ENCODE measurements around the gene GRIA1. TPM values are rescaled to one million over a fixed set of nuclear protein-coding genes. Genes with fewer than 3 reads are reported as not detected.

GRIA1 gene
- total and polyA plus RNA-seq, 2 of the 4 experiments (the other 2 are of a cell fraction), result 0.48 to 1.3 TPM

DNA sequence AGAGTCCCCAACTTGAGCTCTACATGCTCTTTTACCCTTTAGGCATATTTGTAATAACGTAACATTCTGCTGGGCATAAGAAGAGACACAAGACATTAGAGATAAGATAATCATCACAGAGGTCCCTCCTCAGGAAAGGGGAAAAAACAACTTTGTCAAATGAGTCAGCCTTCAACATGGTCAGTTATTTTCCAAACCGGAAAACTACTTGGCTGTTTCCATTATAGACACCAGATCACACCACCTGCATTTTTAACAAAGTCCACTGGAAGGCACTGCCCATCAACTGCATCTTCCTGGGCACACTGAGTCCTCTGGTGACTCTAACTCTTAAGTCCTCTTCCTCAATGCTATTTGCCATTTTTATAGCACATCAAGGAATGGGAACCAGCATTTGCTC, 326.4 kb downstream of the GRIA1 start:
- TF ChIP-seq, protein P1, sequence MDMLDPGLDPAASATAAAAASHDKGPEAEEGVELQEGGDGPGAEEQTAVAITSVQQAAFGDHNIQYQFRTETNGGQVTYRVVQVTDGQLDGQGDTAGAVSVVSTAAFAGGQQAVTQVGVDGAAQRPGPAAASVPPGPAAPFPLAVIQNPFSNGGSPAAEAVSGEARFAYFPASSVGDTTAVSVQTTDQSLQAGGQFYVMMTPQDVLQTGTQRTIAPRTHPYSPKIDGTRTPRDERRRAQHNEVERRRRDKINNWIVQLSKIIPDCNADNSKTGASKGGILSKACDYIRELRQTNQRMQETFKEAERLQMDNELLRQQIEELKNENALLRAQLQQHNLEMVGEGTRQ (IDR thresholded peaks at IDR 0.05; ENCODE audit: low read depth, low read length), result no peak
- no peak for TF ChIP-seq CEBPB (IDR thresholded peaks at IDR 0.05; ENCODE audit: low read depth, low read length)
- no peak for TF ChIP-seq MXI1 (IDR thresholded peaks at IDR 0.05; ENCODE audit: borderline replicate concordance, low read depth, low read length)
- TF ChIP-seq, protein P2, sequence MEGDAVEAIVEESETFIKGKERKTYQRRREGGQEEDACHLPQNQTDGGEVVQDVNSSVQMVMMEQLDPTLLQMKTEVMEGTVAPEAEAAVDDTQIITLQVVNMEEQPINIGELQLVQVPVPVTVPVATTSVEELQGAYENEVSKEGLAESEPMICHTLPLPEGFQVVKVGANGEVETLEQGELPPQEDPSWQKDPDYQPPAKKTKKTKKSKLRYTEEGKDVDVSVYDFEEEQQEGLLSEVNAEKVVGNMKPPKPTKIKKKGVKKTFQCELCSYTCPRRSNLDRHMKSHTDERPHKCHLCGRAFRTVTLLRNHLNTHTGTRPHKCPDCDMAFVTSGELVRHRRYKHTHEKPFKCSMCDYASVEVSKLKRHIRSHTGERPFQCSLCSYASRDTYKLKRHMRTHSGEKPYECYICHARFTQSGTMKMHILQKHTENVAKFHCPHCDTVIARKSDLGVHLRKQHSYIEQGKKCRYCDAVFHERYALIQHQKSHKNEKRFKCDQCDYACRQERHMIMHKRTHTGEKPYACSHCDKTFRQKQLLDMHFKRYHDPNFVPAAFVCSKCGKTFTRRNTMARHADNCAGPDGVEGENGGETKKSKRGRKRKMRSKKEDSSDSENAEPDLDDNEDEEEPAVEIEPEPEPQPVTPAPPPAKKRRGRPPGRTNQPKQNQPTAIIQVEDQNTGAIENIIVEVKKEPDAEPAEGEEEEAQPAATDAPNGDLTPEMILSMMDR (conservative IDR thresholded peaks at IDR 0.05; ENCODE audit: low read depth, low read length), result no peak
- no peak for TF ChIP-seq FOS (IDR thresholded peaks at IDR 0.05; ENCODE audit: low read depth, low read length)
- no peak for TF ChIP-seq POLR2A (IDR thresholded peaks at IDR 0.05; ENCODE audit: low read depth, low read length)
- TF ChIP-seq SMC3 (IDR thresholded peaks at IDR 0.05; ENCODE audit: low read depth, low read length), result no peak
- no peak for TF ChIP-seq MAZ (IDR thresholded peaks at IDR 0.05; ENCODE audit: borderline replicate concordance, low read depth, low read length)
- TF ChIP-seq, protein P3, sequence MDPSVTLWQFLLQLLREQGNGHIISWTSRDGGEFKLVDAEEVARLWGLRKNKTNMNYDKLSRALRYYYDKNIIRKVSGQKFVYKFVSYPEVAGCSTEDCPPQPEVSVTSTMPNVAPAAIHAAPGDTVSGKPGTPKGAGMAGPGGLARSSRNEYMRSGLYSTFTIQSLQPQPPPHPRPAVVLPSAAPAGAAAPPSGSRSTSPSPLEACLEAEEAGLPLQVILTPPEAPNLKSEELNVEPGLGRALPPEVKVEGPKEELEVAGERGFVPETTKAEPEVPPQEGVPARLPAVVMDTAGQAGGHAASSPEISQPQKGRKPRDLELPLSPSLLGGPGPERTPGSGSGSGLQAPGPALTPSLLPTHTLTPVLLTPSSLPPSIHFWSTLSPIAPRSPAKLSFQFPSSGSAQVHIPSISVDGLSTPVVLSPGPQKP (IDR thresholded peaks at IDR 0.05; ENCODE audit: borderline replicate concordance, low read depth, low read length), result no peak
- no peak for TF ChIP-seq RCOR1 (IDR thresholded peaks at IDR 0.05; ENCODE audit: insufficient replicate concordance, low read length)
- no peak for TF ChIP-seq MAFK (IDR thresholded peaks at IDR 0.05; ENCODE audit: low read depth, low read length)
- TF ChIP-seq RAD21 (IDR thresholded peaks at IDR 0.05; ENCODE audit: low read length), result no peak
- TF ChIP-seq RFX5 (IDR thresholded peaks at IDR 0.05; ENCODE audit: low read depth, low read length), result no peak
- TF ChIP-seq BHLHE40 (IDR thresholded peaks at IDR 0.05; ENCODE audit: low read depth, low read length), result no peak
- TF ChIP-seq NFE2L2 (IDR thresholded peaks at IDR 0.05; ENCODE audit: low read depth, low read length), result no peak
- TF ChIP-seq CHD1 (IDR thresholded peaks at IDR 0.05; ENCODE audit: low read depth, low read length), result no peak
- dilution Hi-C loops (cut with HindIII; ENCODE audit: low sequenced_read_pairs, unreplicated experiment) (no loop called here), in situ Hi-C loops (cut with MboI; ENCODE audit: low sequenced_read_pairs) (no loop called here), intact Hi-C loops (cut with micrococcal nuclease) (no loop called here)
- no peak overlapping the region for H3K56ac ChIP-seq (ENCODE audit: extremely low read depth, insufficient read depth, low read length)
- H3K27me3 ChIP-seq (ENCODE audit: control insufficient read depth, insufficient read depth, low read length), result no peaks in the 10 kb centered on the region
- POLR2A ChIA-PET (ENCODE audit: unreplicated experiment), result no interaction called here
- 67% methylated on average over 1 of the region's 2 CpGs; no CpG with 5 or more reads in 1 of the 2 experiments for WGBS, 2 experiments (ENCODE audit: extremely low coverage in 2 of 2, insufficient read length in 1 of 2)
- H3K4me3 ChIP-seq (ENCODE audit: insufficient read depth, low read depth, low read length), result no peak overlapping the region
- no peak overlapping the region for H3K23ac ChIP-seq (ENCODE audit: low read depth, low read length)
- H2BK15ac ChIP-seq (ENCODE audit: low read depth, low read length), result no peak overlapping the region
- no peak overlapping the region for H2BK20ac ChIP-seq (ENCODE audit: low read depth, low read length)
- no peak overlapping the region for H2AK9ac ChIP-seq (replicated peaks; ENCODE audit: low read depth, low read length, poor library complexity)
- BruUV-seq (replicated peaks), result no TSS peak
- no peak overlapping the region for H3K27ac ChIP-seq (ENCODE audit: insufficient read depth, low read length)
- H3K18ac ChIP-seq (ENCODE audit: low read depth, low read length), result no peak overlapping the region
- H2AFZ ChIP-seq (replicated peaks; ENCODE audit: low read length, poor library complexity), result no peak overlapping the region
- no peak overlapping the region for H4K8ac ChIP-seq (ENCODE audit: low read depth in 2 of 2, low read length in 2 of 2)
- H3K4me2 ChIP-seq (ENCODE audit: low read depth, low read length), result no peak overlapping the region
- no peaks in the 10 kb centered on the region for H3K79me1 ChIP-seq (ENCODE audit: low read depth in 1 of 2, low read length in 2 of 2)
- no peak overlapping the region for H2BK5ac ChIP-seq (ENCODE audit: low read depth, low read length, poor library complexity, severe bottlenecking)
- no peaks in the 10 kb centered on the region for H3K9me1 ChIP-seq (ENCODE audit: insufficient read depth, low read length)
- no peak overlapping the region for H2BK120ac ChIP-seq (ENCODE audit: low read depth, low read length)
- no peak overlapping the region for H4K5ac ChIP-seq (ENCODE audit: low read depth, low read length)
- H3K36me3 ChIP-seq (ENCODE audit: control insufficient read depth, insufficient read depth, low read length), result no peaks in the 10 kb centered on the region
- no peak overlapping the region for H2AK5ac ChIP-seq (ENCODE audit: low read depth, low read length)
- no peak overlapping the region for H3K9ac ChIP-seq (ENCODE audit: low read depth, low read length)
- H3K9me3 ChIP-seq (ENCODE audit: control insufficient read depth, insufficient read depth, low read length), result 0 out of 2 replicates have a peak, but pooled peaks cover 2% of the 10 kb centered on the region
- no peaks in the 10 kb centered on the region for H4K20me1 ChIP-seq (ENCODE audit: insufficient read depth, low read length)
- ATAC-seq (ENCODE audit: low read depth) (no peak), DNase-seq (no peak)
- no peaks in the 10 kb centered on the region for H3K4me1 ChIP-seq (ENCODE audit: control insufficient read depth, insufficient read depth, low read length)
- H4K91ac ChIP-seq (ENCODE audit: insufficient read depth, low read depth, low read length), result no peak overlapping the region
- H3K4ac ChIP-seq (ENCODE audit: low read depth, low read length), result no peak overlapping the region
- CTCF ChIA-PET, result no interaction called here
- H3K14ac ChIP-seq (replicated peaks; ENCODE audit: low read depth, low read length), result no peak overlapping the region
